Measurements from ENCODE around the gene CADM4.

CADM4 gene

DNA sequence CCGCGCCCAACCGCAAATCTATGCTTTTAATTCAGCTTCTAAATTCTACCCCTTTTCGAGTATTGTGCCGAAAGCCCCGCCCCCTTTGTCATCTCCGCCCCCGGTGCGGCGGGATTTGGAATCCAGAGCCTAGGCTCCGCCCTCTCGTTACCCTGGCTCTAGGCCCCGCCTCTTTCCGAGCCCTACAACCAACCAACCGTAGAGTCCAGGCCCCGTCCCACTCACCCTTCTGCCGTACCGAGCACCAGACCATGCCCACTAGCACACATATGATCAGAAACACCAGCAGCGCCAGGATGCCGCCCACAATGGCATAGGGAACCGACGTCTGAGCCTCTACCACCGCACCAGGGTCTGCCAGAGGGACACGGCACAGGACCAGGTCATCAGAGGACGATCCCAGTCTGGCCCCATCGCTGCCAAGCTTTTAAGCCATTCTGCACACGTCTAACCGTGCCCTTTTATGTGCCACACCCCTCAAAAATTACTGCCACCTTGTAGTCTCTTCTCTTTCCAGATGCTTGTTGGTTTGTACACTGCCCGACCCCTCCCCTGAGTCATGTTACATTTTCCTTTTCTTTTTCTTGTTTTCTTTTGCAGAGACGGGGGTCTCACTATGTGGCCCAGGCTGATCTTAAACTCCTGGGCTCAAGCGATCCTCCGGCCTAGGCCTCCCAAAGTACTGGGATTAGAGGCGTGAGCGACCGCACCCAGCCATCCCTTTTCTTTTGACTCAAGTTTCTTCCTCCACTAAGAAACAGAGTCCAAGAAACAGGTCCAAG is 15.6 kb downstream of the CADM4 start:
- no peak overlapping the region for H3K18ac ChIP-seq (ENCODE audit: low read length)
- no peaks in the 10 kb centered on the region for H3K27me3 ChIP-seq (ENCODE audit: insufficient read depth, low read length)
- no peak overlapping the region for H3K4ac ChIP-seq (ENCODE audit: low read depth, low read length)
- no peak overlapping the region for H2AK5ac ChIP-seq (ENCODE audit: low read length)
- no peak overlapping the region for H3K4me3 ChIP-seq (ENCODE audit: low read depth, low read length)
- peaks cover 6% of the 10 kb centered on the region for H3K79me2 ChIP-seq (ENCODE audit: control insufficient read depth, insufficient read depth, low read length, poor library complexity)
- no peak overlapping the region for H3K4me2 ChIP-seq (ENCODE audit: low read length)
- peak; percentile 14 to 43 for DNase-seq
- H3K79me1 ChIP-seq (ENCODE audit: low read length), result peaks cover 10% of the 10 kb centered on the region
- no peaks in the 10 kb centered on the region for H3K36me3 ChIP-seq (ENCODE audit: control insufficient read depth in 1 of 2, insufficient read depth in 2 of 2, low read length in 2 of 2)
- H3K23ac ChIP-seq (ENCODE audit: low read length), result no peak overlapping the region
- no peak overlapping the region for H2AFZ ChIP-seq (ENCODE audit: insufficient read depth, low read length, poor library complexity)
- no peak overlapping the region for H4K8ac ChIP-seq (ENCODE audit: low read depth, low read length)
- no peak overlapping the region for H2BK12ac ChIP-seq (ENCODE audit: low read length)
- H3K27ac ChIP-seq (ENCODE audit: low read depth, low read length), result no peak overlapping the region
- H4K12ac ChIP-seq (ENCODE audit: low read depth, low read length), result no peak overlapping the region
- no peak overlapping the region for H3K9ac ChIP-seq (ENCODE audit: low read length)
- no peak overlapping the region for H2BK5ac ChIP-seq (ENCODE audit: low read depth, low read length, poor library complexity)
- H3K9me3 ChIP-seq (ENCODE audit: insufficient read depth, low read depth, low read length), result peaks cover 6% of the 10 kb centered on the region
- no peak overlapping the region for H3K14ac ChIP-seq (ENCODE audit: low read length)
- no peak overlapping the region for H4K91ac ChIP-seq (ENCODE audit: low read depth, low read length)
- peaks cover 4 to 5% of the 10 kb centered on the region in 2 experiments for H3K4me1 ChIP-seq (ENCODE audit: control insufficient read depth in 1 of 2, insufficient read depth in 2 of 2, low read length in 2 of 2)
- WGBS (ENCODE audit: extremely low coverage, insufficient coverage, insufficient read length), result no CpG with 5 or more reads among the region's 35 CpGs
- no peak overlapping the region for H2BK120ac ChIP-seq (ENCODE audit: insufficient read depth, low read length, poor library complexity)

DNA sequence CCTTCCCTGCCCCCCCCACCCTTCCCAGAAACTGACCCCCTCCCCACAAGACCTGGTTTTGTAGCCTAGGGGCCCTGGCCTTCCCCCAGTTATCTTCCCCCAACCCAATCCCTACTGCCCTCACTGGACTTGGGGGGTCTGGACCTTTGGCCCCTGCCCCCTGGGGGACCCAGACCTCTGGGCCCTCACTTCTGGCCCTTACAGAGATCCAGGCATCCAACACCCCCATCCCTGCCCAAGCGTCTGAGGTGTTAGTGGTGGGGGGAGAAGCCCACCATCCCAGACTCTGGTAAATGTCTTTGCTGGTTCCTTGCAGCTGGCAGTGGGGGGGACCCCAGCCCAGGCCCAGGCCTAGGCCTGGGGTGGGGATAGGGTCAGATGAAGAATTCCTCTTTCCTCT is 16.7 kb downstream of the CADM4 start:
- H2BK5ac ChIP-seq (ENCODE audit: low read depth, low read length, poor library complexity), result no peak overlapping the region
- WGBS (ENCODE audit: extremely low coverage, insufficient coverage, insufficient read length), result no CpG with 5 or more reads among the region's 1 CpG
- H3K79me1 ChIP-seq (ENCODE audit: low read length), result peaks cover 15% of the 10 kb centered on the region
- H3K23ac ChIP-seq (ENCODE audit: low read length), result no peak overlapping the region
- H2BK120ac ChIP-seq (ENCODE audit: insufficient read depth, low read length, poor library complexity), result no peak overlapping the region
- no peak overlapping the region for H4K91ac ChIP-seq (ENCODE audit: low read depth, low read length)
- peaks cover 6% of the 10 kb centered on the region for H3K9me3 ChIP-seq (ENCODE audit: insufficient read depth, low read depth, low read length)
- peaks cover 9% of the 10 kb centered on the region for H3K79me2 ChIP-seq (ENCODE audit: control insufficient read depth, insufficient read depth, low read length, poor library complexity)
- H3K4ac ChIP-seq (ENCODE audit: low read depth, low read length), result no peak overlapping the region
- H3K4me2 ChIP-seq (ENCODE audit: low read length), result no peak overlapping the region
- DNase-seq, result no peak
- no peak overlapping the region for H2BK12ac ChIP-seq (ENCODE audit: low read length)
- H3K9ac ChIP-seq (ENCODE audit: low read length), result no peak overlapping the region
- H3K27me3 ChIP-seq (ENCODE audit: insufficient read depth, low read length), result no peaks in the 10 kb centered on the region
- no peak overlapping the region for H4K12ac ChIP-seq (ENCODE audit: low read depth, low read length)
- peaks cover 7 to 9% of the 10 kb centered on the region in 2 experiments for H3K4me1 ChIP-seq (ENCODE audit: control insufficient read depth in 1 of 2, insufficient read depth in 2 of 2, low read length in 2 of 2)
- no peak overlapping the region for H3K14ac ChIP-seq (ENCODE audit: low read length)
- no peak overlapping the region for H3K4me3 ChIP-seq (ENCODE audit: low read depth, low read length)
- no peak overlapping the region for H3K18ac ChIP-seq (ENCODE audit: low read length)
- no peak overlapping the region for H2AK5ac ChIP-seq (ENCODE audit: low read length)
- no peaks in the 10 kb centered on the region for H3K36me3 ChIP-seq (ENCODE audit: control insufficient read depth in 1 of 2, insufficient read depth in 2 of 2, low read length in 2 of 2)
- H4K8ac ChIP-seq (ENCODE audit: low read depth, low read length), result no peak overlapping the region
- no peak overlapping the region for H3K27ac ChIP-seq (ENCODE audit: low read depth, low read length)
- no peak overlapping the region for H2AFZ ChIP-seq (ENCODE audit: insufficient read depth, low read length, poor library complexity)

DNA sequence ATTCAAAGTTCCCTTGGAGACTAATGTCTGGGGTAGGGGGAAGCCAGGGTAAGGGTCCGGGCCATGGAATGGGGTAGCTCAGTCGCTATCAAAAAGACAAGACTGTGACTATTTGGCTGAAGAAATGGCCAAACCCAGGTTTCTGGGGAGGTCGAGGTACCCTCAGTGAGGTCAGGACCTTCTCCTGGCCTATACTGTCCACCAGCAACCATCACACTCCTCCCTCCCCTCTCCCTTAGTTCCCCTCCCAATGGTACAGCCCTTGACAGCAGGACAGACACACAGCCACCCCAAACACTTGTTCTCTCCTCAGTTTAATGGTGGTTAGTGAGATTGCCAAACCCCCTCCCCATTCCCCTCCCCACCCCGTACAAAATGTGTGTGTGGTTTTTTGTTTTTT is 17.6 kb downstream of the CADM4 start:
- Histone ChIP-seq H3K4me1 (ENCODE audit: control insufficient read depth in 1 of 2, insufficient read depth in 2 of 2, low read length in 2 of 2) (peaks cover 7 to 9% of the 10 kb centered on the region in 2 experiments), H4K91ac (ENCODE audit: low read depth, low read length) (no peak overlapping the region), H2AK5ac (ENCODE audit: low read length) (no peak overlapping the region), H3K14ac (ENCODE audit: low read length) (no peak overlapping the region), H3K9me3 (ENCODE audit: insufficient read depth, low read depth, low read length) (peaks cover 6% of the 10 kb centered on the region), H2BK5ac (ENCODE audit: low read depth, low read length, poor library complexity) (no peak overlapping the region), H3K27ac (ENCODE audit: low read depth, low read length) (no peak overlapping the region), H3K4me2 (ENCODE audit: low read length) (no peak overlapping the region), H3K18ac (ENCODE audit: low read length) (no peak overlapping the region), H3K9ac (ENCODE audit: low read length) (no peak overlapping the region), H4K12ac (ENCODE audit: low read depth, low read length) (no peak overlapping the region), H2AFZ (ENCODE audit: insufficient read depth, low read length, poor library complexity) (no peak overlapping the region), H4K8ac (ENCODE audit: low read depth, low read length) (no peak overlapping the region), H2BK12ac (ENCODE audit: low read length) (no peak overlapping the region), H2BK120ac (ENCODE audit: insufficient read depth, low read length, poor library complexity) (no peak overlapping the region), H3K4ac (ENCODE audit: low read depth, low read length) (no peak overlapping the region), H3K79me2 (ENCODE audit: control insufficient read depth, insufficient read depth, low read length, poor library complexity) (peaks cover 9% of the 10 kb centered on the region), H3K36me3 (ENCODE audit: control insufficient read depth in 1 of 2, insufficient read depth in 2 of 2, low read length in 2 of 2) (no peaks in the 10 kb centered on the region), H3K27me3 (ENCODE audit: insufficient read depth, low read length) (no peaks in the 10 kb centered on the region), H3K79me1 (ENCODE audit: low read length) (peaks cover 15% of the 10 kb centered on the region), H3K23ac (ENCODE audit: low read length) (no peak overlapping the region), H3K4me3 (ENCODE audit: low read depth, low read length) (no peak overlapping the region)
- no CpG with 5 or more reads among the region's 4 CpGs for WGBS (ENCODE audit: extremely low coverage, insufficient coverage, insufficient read length)
- DNase-seq, result no peak

DNA sequence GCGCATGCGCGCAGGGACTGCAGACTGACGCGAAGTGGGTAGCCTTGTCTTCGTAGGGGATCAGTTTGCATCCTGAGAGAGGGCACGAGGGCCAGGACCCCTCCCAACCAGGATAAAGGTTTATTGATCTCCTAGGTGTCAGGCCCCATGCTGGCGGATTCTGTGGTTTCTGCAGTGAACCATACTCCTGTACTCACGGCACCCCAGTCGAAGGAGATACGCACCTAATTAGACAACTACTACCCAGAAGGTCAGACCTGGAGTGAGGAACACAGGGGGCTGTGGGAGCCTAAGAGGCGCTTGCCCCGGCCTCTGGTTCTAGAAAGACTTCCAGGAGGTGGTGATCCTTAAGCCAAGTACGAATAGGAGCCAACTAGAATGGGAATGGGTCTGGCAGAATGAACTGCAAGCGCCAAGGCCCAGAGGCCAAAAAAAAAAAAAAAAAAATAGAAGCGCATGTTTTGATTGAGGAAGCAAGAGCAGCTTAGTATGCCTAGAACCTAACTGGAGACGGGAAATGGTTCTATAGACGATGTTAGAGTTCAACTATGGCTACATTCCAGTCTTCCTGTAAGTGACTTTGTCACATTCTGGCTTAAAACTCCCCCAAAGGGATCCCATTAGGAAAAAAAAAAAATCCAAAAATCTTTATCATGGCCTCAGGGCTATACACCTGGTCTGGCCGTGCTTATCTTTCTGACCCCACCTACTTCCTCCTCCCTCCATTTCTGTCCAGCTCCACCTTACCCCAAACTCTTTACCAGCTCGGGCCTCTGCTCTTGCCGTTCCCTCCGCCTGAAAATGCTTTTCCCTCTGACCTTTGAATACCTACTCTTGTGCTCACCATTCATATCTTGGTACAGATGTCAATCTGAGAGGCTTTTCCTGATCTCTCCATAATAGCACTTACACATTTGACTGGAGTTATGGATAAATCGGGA is 19.3 kb downstream of the CADM4 start:
- H2BK12ac ChIP-seq (ENCODE audit: low read length), result no peak overlapping the region
- peaks cover 15% of the 10 kb centered on the region for H3K79me1 ChIP-seq (ENCODE audit: low read length)
- peak overlapping the region; percentile 62 for H2AFZ ChIP-seq (ENCODE audit: insufficient read depth, low read length, poor library complexity)
- H3K27me3 ChIP-seq (ENCODE audit: insufficient read depth, low read length), result no peaks in the 10 kb centered on the region
- H2BK5ac ChIP-seq (ENCODE audit: low read depth, low read length, poor library complexity), result no peak overlapping the region
- peak overlapping the region; percentile 51 for H3K14ac ChIP-seq (ENCODE audit: low read length)
- no peak overlapping the region for H3K23ac ChIP-seq (ENCODE audit: low read length)
- peak overlapping the region; percentile 99 for H4K8ac ChIP-seq (ENCODE audit: low read depth, low read length)
- peaks cover 9% of the 10 kb centered on the region for H3K79me2 ChIP-seq (ENCODE audit: control insufficient read depth, insufficient read depth, low read length, poor library complexity)
- H3K4me1 ChIP-seq (ENCODE audit: control insufficient read depth in 1 of 2, insufficient read depth in 2 of 2, low read length in 2 of 2), result peaks cover 7 to 9% of the 10 kb centered on the region in 2 experiments
- H3K27ac ChIP-seq (ENCODE audit: low read depth, low read length), result peak overlapping the region; percentile 78
- H3K4me3 ChIP-seq (ENCODE audit: low read depth, low read length), result peak overlapping the region; percentile 76
- peak overlapping the region; percentile 50 for H4K91ac ChIP-seq (ENCODE audit: low read depth, low read length)
- no peak overlapping the region for H2BK120ac ChIP-seq (ENCODE audit: insufficient read depth, low read length, poor library complexity)
- peak overlapping the region; percentile 75 for H4K12ac ChIP-seq (ENCODE audit: low read depth, low read length)
- WGBS (ENCODE audit: extremely low coverage, insufficient coverage, insufficient read length), result no CpG with 5 or more reads among the region's 23 CpGs
- H3K18ac ChIP-seq (ENCODE audit: low read length), result peak overlapping the region; percentile 16
- peaks cover 4% of the 10 kb centered on the region for H3K9me3 ChIP-seq (ENCODE audit: insufficient read depth, low read depth, low read length)
- peak overlapping the region; percentile 60 for H3K4me2 ChIP-seq (ENCODE audit: low read length)
- no peak overlapping the region for H2AK5ac ChIP-seq (ENCODE audit: low read length)
- no peaks in the 10 kb centered on the region for H3K36me3 ChIP-seq (ENCODE audit: control insufficient read depth in 1 of 2, insufficient read depth in 2 of 2, low read length in 2 of 2)
- no peak overlapping the region for H3K9ac ChIP-seq (ENCODE audit: low read length)
- DNase-seq, result no peak
- no peak overlapping the region for H3K4ac ChIP-seq (ENCODE audit: low read depth, low read length)

Measured in trophoblast cell (in vitro differentiated cells and primary cell).